HG03103 (cell line): Measurements from ENCODE around the gene BCAR3.

Source experiments
- ATAC-seq: cut with Tn5 transposase; IDR thresholded peaks from one replicate; pipeline ENCODE4 v1.9.1; 2021; ENCODE audit warnings: low read depth; ENCODE audit not compliant: unreplicated experiment

Gene BCAR3

GRCh38 chr1:93619507-93620171, 62.0 kb downstream of the BCAR3 start:
- ATAC-seq: no peak

- ATAC-seq: no peak
These were observed 63.8 kb downstream of the BCAR3 start for GRCh38 chr1:93617670-93618499.

GRCh38 chr1:93616996-93617669, 64.5 kb downstream of the BCAR3 start:
- ATAC-seq: no peak

- no peak for ATAC-seq
These were observed 65.2 kb downstream of the BCAR3 start for GRCh38 chr1:93616221-93616995.

DNA sequence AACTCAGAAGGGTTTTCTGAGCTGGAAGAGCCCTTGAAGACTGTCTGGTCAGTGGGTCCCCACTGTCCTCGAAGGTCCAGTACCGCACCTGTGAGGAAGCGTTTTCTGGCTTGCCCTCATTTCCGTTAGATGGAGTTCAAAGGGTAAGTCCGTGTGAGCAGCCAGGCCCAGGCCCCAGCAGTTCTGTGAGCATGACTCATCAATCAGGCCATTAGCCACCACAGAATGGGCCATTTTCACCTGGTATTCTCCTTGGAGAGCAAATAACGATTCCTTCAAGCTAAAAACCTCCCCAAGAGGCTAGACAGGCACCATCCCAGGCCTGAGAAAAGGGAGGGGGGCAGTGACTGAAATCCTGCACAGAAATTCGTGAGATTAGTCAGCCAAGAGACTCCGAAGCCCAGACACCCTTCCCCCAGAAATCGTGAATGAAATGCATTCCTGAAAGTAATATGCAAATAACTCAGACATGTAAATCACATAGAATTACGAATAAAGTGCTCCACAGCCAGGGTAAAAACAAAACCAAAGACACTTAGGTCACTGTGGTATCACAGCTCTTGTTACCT, 66.0 kb downstream of the BCAR3 start:
- ATAC-seq: peak; percentile 72

- peak; percentile 37 for ATAC-seq
These were observed 66.6 kb downstream of the BCAR3 start for GRCh38 chr1:93614986-93615581.

- ATAC-seq: no peak
These were observed 67.1 kb downstream of the BCAR3 start for GRCh38 chr1:93614541-93614940.

GRCh38 chr1:93613898-93614297, 67.7 kb downstream of the BCAR3 start:
- no peak for ATAC-seq

GRCh38 chr1:93612510-93612909, 69.1 kb downstream of the BCAR3 start:
- ATAC-seq: no peak

DNA sequence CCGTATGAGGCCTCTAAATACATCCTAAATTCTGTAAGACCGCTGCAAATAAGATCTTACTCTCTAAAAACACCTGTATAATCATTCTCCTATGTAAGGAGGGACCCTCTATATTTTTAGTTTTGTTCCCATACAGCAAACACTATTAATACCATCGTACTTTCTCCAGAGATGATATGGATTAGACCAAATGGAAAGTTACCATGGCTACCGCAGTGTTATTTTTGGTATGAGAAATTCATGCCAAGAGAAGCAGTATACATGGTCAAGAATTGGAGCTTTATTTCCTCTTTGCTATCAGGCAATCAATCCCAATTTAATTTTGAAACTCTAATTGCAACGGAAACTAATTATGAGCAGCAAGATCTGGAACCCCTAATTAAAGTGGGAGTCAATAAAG, 70.0 kb downstream of the BCAR3 start:
- no peak for ATAC-seq

- ATAC-seq: no peak
These were observed 72.1 kb downstream of the BCAR3 start for GRCh38 chr1:93609536-93609935.

GRCh38 chr1:93608187-93609109, 73.2 kb downstream of the BCAR3 start:
- peak; percentile 27 for ATAC-seq

DNA sequence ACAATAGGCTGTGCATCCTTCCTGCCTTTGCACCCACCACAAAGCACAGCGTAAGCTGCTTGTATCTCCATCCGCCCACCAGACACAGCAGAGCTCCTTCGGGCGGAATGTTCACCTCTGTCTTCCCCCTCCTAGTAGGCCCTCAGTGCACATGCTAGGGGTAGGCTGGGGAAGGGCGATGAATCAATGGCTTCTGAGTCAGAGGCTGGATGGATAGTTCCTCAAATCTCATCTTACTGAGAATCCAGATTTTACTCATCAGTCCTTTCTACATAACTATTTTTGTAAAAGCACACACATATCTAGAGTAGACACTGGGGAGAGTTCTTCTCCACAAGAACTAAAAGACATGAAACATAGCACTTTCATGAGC, 73.8 kb downstream of the BCAR3 start:
- ATAC-seq: peak; percentile 88

DNA sequence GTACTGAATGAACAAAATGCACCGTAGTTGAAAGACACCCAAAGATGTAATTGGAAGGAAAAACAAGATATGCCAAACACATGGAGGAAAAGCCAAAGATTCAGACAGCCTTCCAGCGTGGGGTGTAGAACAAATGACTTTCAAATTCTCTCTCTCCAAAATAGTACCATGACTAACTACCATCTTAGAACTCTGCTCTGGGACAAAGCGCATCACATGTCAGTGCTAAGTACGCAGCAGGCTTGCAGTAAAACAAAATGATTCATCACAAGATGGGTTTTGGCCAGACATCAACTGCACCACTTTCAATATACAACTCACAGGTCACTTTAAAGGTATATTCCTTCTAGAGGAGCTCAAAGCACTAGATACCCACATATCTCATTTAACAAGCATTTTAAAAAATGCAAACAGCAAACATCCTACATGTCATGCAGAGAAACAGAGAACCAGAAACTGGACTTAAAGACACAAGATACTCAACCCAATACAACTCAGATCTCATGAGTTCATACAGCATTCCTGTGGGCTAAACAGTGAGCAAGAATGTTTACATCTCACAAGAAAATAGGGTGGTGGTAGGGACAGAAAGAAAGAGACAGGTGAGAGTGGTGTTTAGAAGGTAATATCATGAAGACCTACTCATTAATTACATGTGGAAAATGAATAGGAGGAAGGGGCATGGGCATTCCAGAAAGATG, 75.7 kb downstream of the BCAR3 start:
- no peak for ATAC-seq

GRCh38 chr1:93605026-93605568, 76.5 kb downstream of the BCAR3 start:
- ATAC-seq: no peak

DNA sequence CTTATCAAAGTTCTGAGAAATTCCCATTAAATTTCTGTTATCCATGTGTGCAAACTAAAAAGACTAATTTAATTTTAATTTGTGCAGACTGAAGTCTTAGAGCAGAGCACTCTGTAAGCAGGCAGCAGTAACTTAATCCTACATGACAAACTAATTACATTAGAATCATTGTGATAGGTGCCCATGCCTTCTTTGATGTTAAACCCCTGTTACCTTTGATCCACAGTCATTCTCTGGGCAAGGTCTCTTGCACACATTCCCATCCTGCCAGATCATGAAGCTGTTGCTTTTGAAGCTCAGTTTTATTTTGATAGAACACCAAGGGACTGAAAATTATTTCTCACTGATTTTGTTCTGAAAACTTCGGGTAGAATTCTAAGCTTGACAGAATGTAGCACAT, 77.2 kb downstream of the BCAR3 start:
- no peak for ATAC-seq

DNA sequence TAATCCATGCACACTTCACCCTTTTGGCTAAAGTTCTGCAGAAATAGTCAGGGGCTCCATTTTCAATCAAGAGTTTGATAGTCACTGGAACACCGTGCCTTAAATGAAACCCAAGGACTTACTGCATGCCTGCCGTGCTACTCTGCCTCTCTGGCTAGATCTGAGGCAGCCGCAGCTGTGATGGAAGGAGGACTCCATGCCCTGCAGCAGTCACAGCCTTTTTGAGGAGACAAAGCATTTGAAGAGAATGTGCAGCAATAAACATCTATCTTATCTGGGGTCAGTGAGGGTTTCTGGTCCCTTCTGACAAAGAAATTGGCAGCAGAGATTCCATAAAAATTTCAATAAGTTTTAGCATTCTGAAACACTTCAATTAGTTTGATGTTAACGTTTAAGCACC, 78.0 kb downstream of the BCAR3 start:
- no peak for ATAC-seq

GRCh38 chr1:93603106-93603505, 78.5 kb downstream of the BCAR3 start:
- no peak for ATAC-seq
